GM12892 (cell line): ENCODE data around the gene MTMR2.

Experiments
- POLR2A ChIP-seq: IDR thresholded peaks from 2 replicates; pipeline ENCODE4 v1.6.1; 2011; ENCODE audit warnings: low read depth, low read length, control low read depth
- POLR2AphosphoS5 ChIP-seq: IDR thresholded peaks from 2 replicates; pipeline ENCODE4 v1.6.1; 2011; ENCODE audit warnings: low read depth, low read length, control low read depth
- TAF1 ChIP-seq: IDR thresholded peaks from 2 replicates; pipeline ENCODE4 v1.6.1; 2011; ENCODE audit warnings: low read depth, mild to moderate bottlenecking, control low read depth, low read length, borderline replicate concordance

- TF ChIP-seq POLR2A (no peak), POLR2AphosphoS5 (no peak), TAF1 (no peak)
Measured at GRCh38 chr11:95888852-95889251, 35.1 kb downstream of the MTMR2 start.
